ENCODE measurements around the gene ACSF3.

- no peak for TF ChIP-seq ZFP30 (CRISPR knock-in tag; IDR thresholded peaks at IDR 0.05)
- TF ChIP-seq ZFP3 (CRISPR knock-in tag; IDR thresholded peaks at IDR 0.05): no peak
- TF ChIP-seq ZNF8 (CRISPR knock-in tag; IDR thresholded peaks at IDR 0.05): no peak
- no peak for TF ChIP-seq CSRNP3 (CRISPR knock-in tag; IDR thresholded peaks at IDR 0.05)
- no peak for TF ChIP-seq OSR1 (CRISPR knock-in tag; IDR thresholded peaks at IDR 0.05)
Measured at GRCh38 chr16:89067677-89068443, 25.8 kb upstream of the ACSF3 start.

All from SK-N-SH treated with all-trans-retinoic acid at 6 μM for 48 hours (cell line).